Ovary (tissue), 9 donors: Measurements from ENCODE around the gene IDUA. TPM values are rescaled to one million over a fixed set of nuclear protein-coding genes. Genes with fewer than 3 reads are reported as not detected.

Experiments used
- DNase-seq, 5 donors: peaks; one replicate each; pipeline ENCODE4 v3.0.0-alpha.2; 2019 to 2020
- H3K27ac ChIP-seq, 2 donors: fragments of 200-600 bp; one replicate each; pipeline versions ENCODE4 v1.5.1 to v1.8.0; 2019 to 2022
- H3K27me3 ChIP-seq: fragments of 200-600 bp; one replicate; pipeline ENCODE4 v1.8.0; 2022
- H3K36me3 ChIP-seq: fragments of 200-600 bp; sonication (generic); one replicate; pipeline ENCODE4 v1.5.1; 2019
- H3K4me1 ChIP-seq: one replicate; pipeline ENCODE4 v1.8.1; 2013; ENCODE audit warnings: mild to moderate bottlenecking, moderate library complexity; ENCODE audit not compliant: insufficient read depth
- H3K4me3 ChIP-seq: fragments of 200-600 bp; sonication (generic); one replicate; pipeline ENCODE4 v1.5.1; 2017
- H3K9me3 ChIP-seq, 2 donors: fragments of 200-600 bp in 1 of 2; sonication (generic) in 1 of 2; one replicate each; pipeline versions ENCODE4 v1.5.1 to v1.8.1; 2013 to 2019; ENCODE audit warnings: mild to moderate bottlenecking in 1 of 2, moderate library complexity in 1 of 2
- CTCF ChIP-seq, 3 donors: fragments of 450-650 bp in 2 of 3; fragments of 200-600 bp in 1 of 3; IDR thresholded peaks; one replicate each; pipeline versions ENCODE4 v1.5.1 to v1.8.0; 2016 to 2022; ENCODE audit warnings: antibody characterized with exemption in 3 of 3, mild to moderate bottlenecking in 1 of 3
- EP300 ChIP-seq: sonication (generic); formaldehyde crosslinking; IDR thresholded peaks from one replicate; pipeline ENCODE4 v1.6.1; 2017; ENCODE audit warnings: antibody characterized with exemption
- POLR2A ChIP-seq: fragments of 450-650 bp; IDR thresholded peaks from one replicate; pipeline ENCODE4 v1.6.1; 2017; ENCODE audit warnings: antibody characterized with exemption, mild to moderate bottlenecking, moderate library complexity
- WGBS, 3 donors: extraction: QIAGEN DNeasy Blood & Tissue Kit in 1 of 3; methylation state at CpG; one replicate each; pipeline versions ENCODE4 v1.1.5 to v1.1.7; 2013 to 2017; 5-methylcytosine and 5-hydroxymethylcytosine counted together
- intact Hi-C, 4 donors: fragments of 100-400 bp; cut with DNase I; formaldehyde crosslinking; loops; one replicate each; pipeline versions ENCODE4 v1.11.0 to v1.15.1; 2022 to 2023
- polyA plus RNA-seq, 2 donors: library from polyadenylated mRNA; stranded (reverse); fragments of 200-250 nt in 1 of 2; fragments of 350-450 nt in 1 of 2; fragmentation: Illumina TruSeq in 1 of 2; extraction: RNeasy Lipid Tissue Mini Kit (QIAGEN cat#74804) in 1 of 2; gene quantifications; one replicate each; pipeline ENCODE4 v1.2.3, GENCODE V29; 2013 to 2014
- total RNA-seq, 7 donors: library from RNA; depleted of rRNA in 2 of 7; stranded (reverse); fragments of >200 nt in 2 of 7; fragmentation: NEBNext Ultra II Directional in 3 of 7; extraction: Animal tissue kit (Norgen Biotek cat#: 25700) in 3 of 7; gene quantifications; one replicate each; pipeline versions ENCODE4 v1.1.0 to v1.2.4, GENCODE V29; 2016 to 2023
- donor health status: DM: no; HTN: no; CAD: no; lungs with moderate emphysema.
- donor health status: DM: no; HTN: no; CAD: no.
- donor health status: Bipolar disorder and iron deficiency.
- donor health status: DM: yes; HTN: yes; CAD: no.
- donor health status: DM: no; HTN: no; CAD: no.
- donor health status: DM: yes; HTN: yes; CAD: no.

IDUA gene
- total and polyA plus RNA-seq, 9 donors, result 3.1 to 49.1 (median 31.8) TPM

DNA sequence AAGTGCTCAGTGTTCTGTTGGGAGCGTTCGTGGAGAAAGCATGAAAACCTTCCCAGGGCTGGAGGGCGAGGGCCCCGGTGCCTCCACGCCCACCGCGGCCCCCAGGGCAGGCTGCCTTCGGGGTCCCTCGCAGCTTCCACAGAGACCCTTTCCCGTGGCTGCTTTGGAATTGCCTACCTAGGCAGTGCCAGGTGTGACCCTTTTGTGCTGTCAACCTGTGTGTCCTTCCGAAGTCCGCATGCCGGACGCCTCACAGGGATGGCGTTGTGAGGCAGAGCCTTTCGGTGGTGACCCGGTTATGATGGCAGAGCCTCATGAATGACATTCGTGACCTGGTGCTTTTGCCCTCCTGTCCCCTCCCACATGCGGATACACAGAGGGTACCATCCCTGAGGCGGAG lies 37.2 kb upstream of the IDUA start:
- H3K4me3 ChIP-seq, result no peak overlapping the region
- DNase-seq, result no peak
- intact Hi-C loops, result no loop called here
- 89 to 95% (median 90%) methylated on average over 20 of the region's 20 CpGs for WGBS, 3 donors
- TF ChIP-seq POLR2A (no peak), CTCF (IDR thresholded peaks at IDR 0.05) (no peak), EP300 (no peak)
- H3K36me3 ChIP-seq, result no peaks in the 10 kb centered on the region
- H3K4me1 ChIP-seq, result no peaks in the 10 kb centered on the region
- no peaks in the 10 kb centered on the region for H3K27me3 ChIP-seq
- no peaks in the 10 kb centered on the region for H3K9me3 ChIP-seq
- H3K27ac ChIP-seq, result no peak overlapping the region

DNA sequence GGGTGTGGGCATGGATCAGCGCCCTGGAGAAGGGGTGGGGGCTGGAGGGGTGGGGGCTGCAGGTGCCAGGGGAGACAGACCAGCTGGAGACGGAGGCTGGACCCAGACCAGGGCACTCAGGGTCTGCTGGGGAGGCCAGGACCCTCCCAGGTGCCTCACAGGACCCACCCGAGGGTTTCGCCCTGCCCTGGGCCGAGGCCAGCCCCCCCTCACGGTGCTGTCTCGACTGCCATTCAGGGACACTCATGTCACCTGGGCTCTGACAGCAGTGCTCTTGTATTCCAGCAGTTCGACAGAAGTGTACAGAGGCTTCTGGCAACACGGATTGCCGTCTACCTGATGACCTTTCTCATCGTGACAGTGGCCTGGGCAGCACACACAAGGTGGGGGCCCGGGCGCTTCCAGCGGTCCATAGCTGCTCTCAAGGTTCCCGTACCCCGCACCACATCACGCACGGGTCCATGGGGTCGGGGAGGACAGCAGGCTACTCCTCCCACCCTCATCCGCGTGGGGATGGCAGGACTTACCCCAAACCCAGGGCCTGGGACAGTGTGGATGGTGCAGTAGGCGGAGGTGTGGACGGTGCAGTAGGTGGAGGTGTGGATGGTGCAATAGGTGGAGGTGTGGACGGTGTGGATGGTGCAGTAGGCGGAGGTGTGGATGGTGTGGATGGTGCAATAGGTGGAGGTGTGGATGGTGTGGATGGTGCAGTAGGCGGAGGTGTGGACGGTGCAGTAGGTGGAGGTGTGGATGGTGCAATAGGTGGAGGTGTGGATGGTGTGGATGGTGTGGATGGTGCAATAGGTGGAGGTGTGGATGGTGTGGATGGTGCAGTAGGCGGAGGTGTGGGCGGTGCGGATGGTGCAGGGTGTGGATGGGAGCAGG lies 36.5 kb upstream of the IDUA start:
- intact Hi-C loops, result no loop called here
- no peaks in the 10 kb centered on the region for H3K27me3 ChIP-seq
- TF ChIP-seq EP300 (no peak), CTCF (IDR thresholded peaks at IDR 0.05) (no peak), POLR2A (no peak)
- H3K4me3 ChIP-seq, result no peak overlapping the region
- no peaks in the 10 kb centered on the region for H3K36me3 ChIP-seq
- 88 to 90% (median 89%) methylated on average over 30 of the region's 30 CpGs for WGBS, 3 donors
- H3K27ac ChIP-seq, result no peak overlapping the region
- H3K4me1 ChIP-seq, result no peaks in the 10 kb centered on the region
- H3K9me3 ChIP-seq, result no peaks in the 10 kb centered on the region
- no peak for DNase-seq

- intact Hi-C loops, result no loop called here
- H3K4me3 ChIP-seq, result no peak overlapping the region
- 68 to 76% (median 73%) methylated on average over 7 of the region's 7 CpGs for WGBS, 3 donors
- H3K36me3 ChIP-seq, result no peaks in the 10 kb centered on the region
- H3K27ac ChIP-seq, result no peak overlapping the region
- no peaks in the 10 kb centered on the region for H3K27me3 ChIP-seq
- no peak for TF ChIP-seq EP300
- H3K9me3 ChIP-seq, result no peaks in the 10 kb centered on the region
- no peaks in the 10 kb centered on the region for H3K4me1 ChIP-seq
- no peak for DNase-seq
Observed at GRCh38 chr4:951186-951585, 35.7 kb upstream of the IDUA start.

- Histone ChIP-seq H3K9me3 (no peaks in the 10 kb centered on the region), H3K27ac (no peak overlapping the region), H3K4me3 (no peak overlapping the region), H3K36me3 (no peaks in the 10 kb centered on the region), H3K4me1 (no peaks in the 10 kb centered on the region), H3K27me3 (no peaks in the 10 kb centered on the region)
- intact Hi-C loops, result no loop called here
- no peak for DNase-seq
- no peak for TF ChIP-seq CTCF (IDR thresholded peaks at IDR 0.05)
- no peak for TF ChIP-seq POLR2A
- TF ChIP-seq EP300, result no peak
- 80 to 82% (median 81%) methylated on average over 23 of the region's 23 CpGs for WGBS, 3 donors
Observed at GRCh38 chr4:951594-952468, 35.0 kb upstream of the IDUA start.
